Brain microvascular endothelial cell (primary cell): ENCODE data around the gene ZCCHC2.

Experiments used
- DNase-seq: peaks from one replicate; pipeline ENCODE4 v3.0.0-alpha.2; 2020
- H3K27ac ChIP-seq: fragments of 250-450 bp; sonication (Bioruptor Pico); 2 replicates; pipeline ENCODE4 v1.5.1; 2020; ENCODE audit warnings: mild to moderate bottlenecking, moderate library complexity
- H3K27me3 ChIP-seq: fragments of 250-450 bp; sonication (Bioruptor Pico); replicated peaks from 2 replicates; pipeline ENCODE4 v1.5.1; 2020; ENCODE audit warnings: mild to moderate bottlenecking
- H3K36me3 ChIP-seq: fragments of 250-450 bp; sonication (Bioruptor Pico); replicated peaks from 2 replicates; pipeline ENCODE4 v1.5.1; 2020; ENCODE audit warnings: mild to moderate bottlenecking
- H3K4me3 ChIP-seq: 2 replicates; pipeline ENCODE4 v1.5.1; 2011; ENCODE audit warnings: low read depth, mild to moderate bottlenecking, control low read depth, low read length, moderate library complexity
- CTCF ChIP-seq: IDR thresholded peaks from 2 replicates; pipeline ENCODE4 v1.5.1; 2011; ENCODE audit warnings: low read depth, mild to moderate bottlenecking, moderate library complexity, low read length, control low read depth, inconsistent platforms; ENCODE audit errors: missing control alignments
- in situ Hi-C: cut with HindIII; loops from 2 replicates; pipeline ENCODE4 v1.10.0; 2017; ENCODE audit warnings: low sequenced_read_pairs, low pct_ligation_motif_present

The ZCCHC2 gene

GRCh38 chr18:62539284-62540165 is 16.7 kb downstream of the ZCCHC2 start:
- in situ Hi-C loops = no loop called here
- Histone ChIP-seq H3K27ac (no peak overlapping the region), H3K27me3 (no peaks in the 10 kb centered on the region), H3K36me3 (no peaks in the 10 kb centered on the region), H3K4me3 (no peak overlapping the region)
- DNase-seq = no peak
- TF ChIP-seq CTCF = no peak

- no peak overlapping the region for H3K4me3 ChIP-seq
- no peak overlapping the region for H3K27ac ChIP-seq
- TF ChIP-seq CTCF = no peak
- no peak for DNase-seq
- H3K27me3 ChIP-seq = no peaks in the 10 kb centered on the region
- H3K36me3 ChIP-seq = no peaks in the 10 kb centered on the region
- in situ Hi-C loops = no loop called here
Measured at GRCh38 chr18:62543021-62543420, 20.2 kb downstream of the ZCCHC2 start.

- no peak for DNase-seq
- no peak overlapping the region for H3K4me3 ChIP-seq
- no peaks in the 10 kb centered on the region for H3K27me3 ChIP-seq
- H3K36me3 ChIP-seq = no peaks in the 10 kb centered on the region
- TF ChIP-seq CTCF = no peak
- H3K27ac ChIP-seq = no peak overlapping the region
- in situ Hi-C loops = no loop called here
Measured at GRCh38 chr18:62545098-62545497, 22.3 kb downstream of the ZCCHC2 start.

- no peak overlapping the region for H3K27ac ChIP-seq
- H3K27me3 ChIP-seq = no peaks in the 10 kb centered on the region
- TF ChIP-seq CTCF = no peak
- no peak overlapping the region for H3K4me3 ChIP-seq
- no peak for DNase-seq
- in situ Hi-C loops = no loop called here
- H3K36me3 ChIP-seq = no peaks in the 10 kb centered on the region
Measured at GRCh38 chr18:62549755-62550154, 26.9 kb downstream of the ZCCHC2 start.

- TF ChIP-seq CTCF = no peak
- DNase-seq = no peak
- H3K4me3 ChIP-seq = no peak overlapping the region
- H3K27me3 ChIP-seq = no peaks in the 10 kb centered on the region
- in situ Hi-C loops = no loop called here
- no peaks in the 10 kb centered on the region for H3K36me3 ChIP-seq
- H3K27ac ChIP-seq = no peak overlapping the region
Measured at GRCh38 chr18:62550746-62551145, 27.9 kb downstream of the ZCCHC2 start.
